HepG2 (cell line): ENCODE measurements around the gene DISP2. TPM values are rescaled to one million over a fixed set of nuclear protein-coding genes. Genes with fewer than 3 reads are reported as not detected.

Experiments
- BRD4 ChIP-seq: sonication (generic); formaldehyde crosslinking; IDR thresholded peaks from 2 replicates; pipeline ENCODE4 v1.4.0; 2020; ENCODE audit warnings: missing genetic modification reagents
- MEIS1 ChIP-seq: sonication (generic); formaldehyde crosslinking; IDR thresholded peaks from 2 replicates; pipeline ENCODE4 v1.9.0; 2021; ENCODE audit warnings: mild to moderate bottlenecking, missing genetic modification reagents, moderate library complexity, borderline replicate concordance
- MTA1 ChIP-seq: sonication (generic); formaldehyde crosslinking; IDR thresholded peaks from 2 replicates; pipeline ENCODE4 v1.4.0; 2020; ENCODE audit warnings: missing genetic modification reagents, mild to moderate bottlenecking, borderline replicate concordance
- ZBTB8A ChIP-seq: sonication (generic); formaldehyde crosslinking; IDR thresholded peaks from 2 replicates; pipeline ENCODE4 v1.4.0; 2020; ENCODE audit warnings: mild to moderate bottlenecking, low read depth, missing genetic modification reagents, borderline replicate concordance
- ZNF441 ChIP-seq: sonication (generic); formaldehyde crosslinking; IDR thresholded peaks from 2 replicates; pipeline ENCODE4 v1.7.0; 2021; ENCODE audit warnings: missing genetic modification reagents, borderline replicate concordance
- ZNF557 ChIP-seq: sonication (generic); formaldehyde crosslinking; IDR thresholded peaks from 2 replicates; pipeline ENCODE4 v1.4.0; 2020; ENCODE audit warnings: missing genetic modification reagents
- ZSCAN22 ChIP-seq: sonication (generic); formaldehyde crosslinking; IDR thresholded peaks from 2 replicates; pipeline ENCODE4 v1.4.0; 2020; ENCODE audit warnings: mild to moderate bottlenecking, missing genetic modification reagents
- polyA plus RNA-seq, 8 experiments: library from polyadenylated mRNA; depleted of rRNA in 3 of 8; stranded (reverse) in 7 of 8; unstranded in 1 of 8; fragments of >200 nt; fragmentation: Illumina TruSeq in 4 of 8; extraction: Trizol in 4 of 8; gene quantifications; 2 replicates each; pipeline versions ENCODE4 v1.2.1 to v1.2.3, GENCODE V29; 2011 to 2016; ENCODE audit warnings: low read depth in 4 of 8, missing spikeins in 1 of 8, mixed read lengths in 1 of 8; ENCODE audit not compliant: insufficient read depth in 1 of 8
- total RNA-seq, 5 experiments: library from RNA; depleted of rRNA; stranded (reverse); fragments of >200 nt; fragmentation: Illumina TruSeq; extraction: Trizol; gene quantifications; 2 replicates each; pipeline ENCODE4 v1.2.3, GENCODE V29; 2016; ENCODE audit warnings: low read depth in 1 of 5
- TF ChIP-seq, protein P1 (sequence below): sonication (generic); formaldehyde crosslinking; IDR thresholded peaks from 2 replicates; pipeline ENCODE4 v1.4.0; 2020; ENCODE audit warnings: missing genetic modification reagents
- TF ChIP-seq, protein P2 (sequence below): IDR thresholded peaks from 2 replicates; pipeline ENCODE4 v1.6.1; 2018; ENCODE audit warnings: missing genetic modification reagents
- TF ChIP-seq, protein P3 (sequence below): sonication (generic); formaldehyde crosslinking; IDR thresholded peaks from 2 replicates; pipeline ENCODE4 v1.4.0; 2020; ENCODE audit warnings: missing genetic modification reagents
- TF ChIP-seq, protein P4 (sequence below), 2 experiments: fragments of 450-650 bp in 1 of 2; sonication (generic) in 1 of 2; formaldehyde crosslinking; IDR thresholded peaks; 2 replicates each; pipeline versions ENCODE4 v1.5.0 to v1.8.0; 2020 to 2022; ENCODE audit warnings: mild to moderate bottlenecking in 1 of 2, missing genetic modification reagents in 1 of 2
- TF ChIP-seq, protein P5 (sequence below): IDR thresholded peaks from 2 replicates; pipeline ENCODE4 v1.6.1; 2016; ENCODE audit warnings: missing compliant biosample characterization, missing genetic modification reagents, borderline replicate concordance
- TF ChIP-seq, protein P6 (sequence below): sonication (generic); formaldehyde crosslinking; conservative IDR thresholded peaks from 2 replicates; pipeline ENCODE4 v1.4.0; 2020; ENCODE audit warnings: missing genetic modification reagents

DISP2 gene
- total and polyA plus RNA-seq, 2 of the 13 experiments (the other 11 are each of a cell fraction or from before 2014, with no cell fraction given), result 0.09 to 0.32 TPM

DNA sequence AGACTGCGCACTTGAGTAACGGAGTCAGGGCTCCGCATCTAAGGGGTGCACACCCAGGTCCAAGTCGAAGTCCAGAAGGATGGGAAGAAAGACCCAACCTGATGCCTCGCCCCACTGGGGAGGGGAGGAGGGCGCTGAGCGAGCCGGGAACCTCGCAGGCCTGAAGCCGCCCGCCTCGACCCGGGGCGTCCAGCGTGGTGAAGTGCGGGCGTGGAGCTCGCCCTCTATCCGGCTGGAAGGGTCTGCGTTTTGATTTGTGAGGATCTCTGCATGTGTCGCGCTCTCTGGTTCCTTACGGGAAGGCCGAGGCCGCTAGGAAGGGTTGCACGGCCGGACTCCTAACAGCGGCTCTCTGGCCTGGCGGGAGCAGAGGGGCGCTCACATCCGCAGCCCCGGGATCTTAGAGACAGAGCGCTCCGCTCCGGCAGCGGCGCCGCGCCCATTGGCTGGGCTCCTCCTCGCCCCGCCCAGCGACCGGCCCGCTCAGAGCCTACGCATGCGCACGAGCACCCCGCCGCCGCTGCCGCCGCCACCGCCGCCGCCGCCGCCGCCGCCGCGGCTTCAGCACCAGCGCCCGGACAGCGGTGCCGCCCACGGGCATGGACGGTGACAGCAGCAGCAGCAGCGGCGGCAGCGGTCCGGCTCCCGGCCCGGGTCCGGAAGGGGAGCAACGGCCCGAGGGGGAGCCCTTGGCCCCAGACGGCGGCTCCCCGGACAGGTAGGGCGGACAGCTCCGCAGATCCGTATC lies at the start of gene DISP2 (continued):
- TF ChIP-seq, protein P1, sequence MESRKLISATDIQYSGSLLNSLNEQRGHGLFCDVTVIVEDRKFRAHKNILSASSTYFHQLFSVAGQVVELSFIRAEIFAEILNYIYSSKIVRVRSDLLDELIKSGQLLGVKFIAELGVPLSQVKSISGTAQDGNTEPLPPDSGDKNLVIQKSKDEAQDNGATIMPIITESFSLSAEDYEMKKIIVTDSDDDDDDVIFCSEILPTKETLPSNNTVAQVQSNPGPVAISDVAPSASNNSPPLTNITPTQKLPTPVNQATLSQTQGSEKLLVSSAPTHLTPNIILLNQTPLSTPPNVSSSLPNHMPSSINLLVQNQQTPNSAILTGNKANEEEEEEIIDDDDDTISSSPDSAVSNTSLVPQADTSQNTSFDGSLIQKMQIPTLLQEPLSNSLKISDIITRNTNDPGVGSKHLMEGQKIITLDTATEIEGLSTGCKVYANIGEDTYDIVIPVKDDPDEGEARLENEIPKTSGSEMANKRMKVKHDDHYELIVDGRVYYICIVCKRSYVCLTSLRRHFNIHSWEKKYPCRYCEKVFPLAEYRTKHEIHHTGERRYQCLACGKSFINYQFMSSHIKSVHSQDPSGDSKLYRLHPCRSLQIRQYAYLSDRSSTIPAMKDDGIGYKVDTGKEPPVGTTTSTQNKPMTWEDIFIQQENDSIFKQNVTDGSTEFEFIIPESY (CRISPR knock-in tag), result no peak
- TF ChIP-seq, protein P2, sequence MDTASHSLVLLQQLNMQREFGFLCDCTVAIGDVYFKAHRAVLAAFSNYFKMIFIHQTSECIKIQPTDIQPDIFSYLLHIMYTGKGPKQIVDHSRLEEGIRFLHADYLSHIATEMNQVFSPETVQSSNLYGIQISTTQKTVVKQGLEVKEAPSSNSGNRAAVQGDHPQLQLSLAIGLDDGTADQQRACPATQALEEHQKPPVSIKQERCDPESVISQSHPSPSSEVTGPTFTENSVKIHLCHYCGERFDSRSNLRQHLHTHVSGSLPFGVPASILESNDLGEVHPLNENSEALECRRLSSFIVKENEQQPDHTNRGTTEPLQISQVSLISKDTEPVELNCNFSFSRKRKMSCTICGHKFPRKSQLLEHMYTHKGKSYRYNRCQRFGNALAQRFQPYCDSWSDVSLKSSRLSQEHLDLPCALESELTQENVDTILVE (CRISPR knock-in tag), result peak; percentile 30; the same call in 1 of the 2 replicates
- no peak for TF ChIP-seq ZNF557
- TF ChIP-seq ZNF441, result no peak
- no peak for TF ChIP-seq MEIS1 (CRISPR knock-in tag)
- TF ChIP-seq ZSCAN22 (CRISPR knock-in tag), result no peak
- TF ChIP-seq, protein P3, sequence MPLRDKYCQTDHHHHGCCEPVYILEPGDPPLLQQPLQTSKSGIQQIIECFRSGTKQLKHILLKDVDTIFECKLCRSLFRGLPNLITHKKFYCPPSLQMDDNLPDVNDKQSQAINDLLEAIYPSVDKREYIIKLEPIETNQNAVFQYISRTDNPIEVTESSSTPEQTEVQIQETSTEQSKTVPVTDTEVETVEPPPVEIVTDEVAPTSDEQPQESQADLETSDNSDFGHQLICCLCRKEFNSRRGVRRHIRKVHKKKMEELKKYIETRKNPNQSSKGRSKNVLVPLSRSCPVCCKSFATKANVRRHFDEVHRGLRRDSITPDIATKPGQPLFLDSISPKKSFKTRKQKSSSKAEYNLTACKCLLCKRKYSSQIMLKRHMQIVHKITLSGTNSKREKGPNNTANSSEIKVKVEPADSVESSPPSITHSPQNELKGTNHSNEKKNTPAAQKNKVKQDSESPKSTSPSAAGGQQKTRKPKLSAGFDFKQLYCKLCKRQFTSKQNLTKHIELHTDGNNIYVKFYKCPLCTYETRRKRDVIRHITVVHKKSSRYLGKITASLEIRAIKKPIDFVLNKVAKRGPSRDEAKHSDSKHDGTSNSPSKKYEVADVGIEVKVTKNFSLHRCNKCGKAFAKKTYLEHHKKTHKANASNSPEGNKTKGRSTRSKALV (CRISPR knock-in tag), result no peak
- 0 out of 2 replicates have a peak, but pooled peaks have one; percentile 33 for TF ChIP-seq BRD4 (CRISPR knock-in tag)
- TF ChIP-seq ZBTB8A (CRISPR knock-in tag), result no peak
- TF ChIP-seq, protein P4, sequence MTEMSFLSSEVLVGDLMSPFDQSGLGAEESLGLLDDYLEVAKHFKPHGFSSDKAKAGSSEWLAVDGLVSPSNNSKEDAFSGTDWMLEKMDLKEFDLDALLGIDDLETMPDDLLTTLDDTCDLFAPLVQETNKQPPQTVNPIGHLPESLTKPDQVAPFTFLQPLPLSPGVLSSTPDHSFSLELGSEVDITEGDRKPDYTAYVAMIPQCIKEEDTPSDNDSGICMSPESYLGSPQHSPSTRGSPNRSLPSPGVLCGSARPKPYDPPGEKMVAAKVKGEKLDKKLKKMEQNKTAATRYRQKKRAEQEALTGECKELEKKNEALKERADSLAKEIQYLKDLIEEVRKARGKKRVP (CRISPR knock-in tag; IDR thresholded peaks at IDR 0.05), result no peak
- TF ChIP-seq, protein P5, sequence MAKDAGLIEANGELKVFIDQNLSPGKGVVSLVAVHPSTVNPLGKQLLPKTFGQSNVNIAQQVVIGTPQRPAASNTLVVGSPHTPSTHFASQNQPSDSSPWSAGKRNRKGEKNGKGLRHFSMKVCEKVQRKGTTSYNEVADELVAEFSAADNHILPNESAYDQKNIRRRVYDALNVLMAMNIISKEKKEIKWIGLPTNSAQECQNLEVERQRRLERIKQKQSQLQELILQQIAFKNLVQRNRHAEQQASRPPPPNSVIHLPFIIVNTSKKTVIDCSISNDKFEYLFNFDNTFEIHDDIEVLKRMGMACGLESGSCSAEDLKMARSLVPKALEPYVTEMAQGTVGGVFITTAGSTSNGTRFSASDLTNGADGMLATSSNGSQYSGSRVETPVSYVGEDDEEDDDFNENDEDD (CRISPR knock-in tag), result peak; percentile 56; the same call in 1 of the 2 replicates
- no peak; the same call in 1 of the 2 replicates for TF ChIP-seq MTA1 (CRISPR knock-in tag)
- TF ChIP-seq, protein P6, sequence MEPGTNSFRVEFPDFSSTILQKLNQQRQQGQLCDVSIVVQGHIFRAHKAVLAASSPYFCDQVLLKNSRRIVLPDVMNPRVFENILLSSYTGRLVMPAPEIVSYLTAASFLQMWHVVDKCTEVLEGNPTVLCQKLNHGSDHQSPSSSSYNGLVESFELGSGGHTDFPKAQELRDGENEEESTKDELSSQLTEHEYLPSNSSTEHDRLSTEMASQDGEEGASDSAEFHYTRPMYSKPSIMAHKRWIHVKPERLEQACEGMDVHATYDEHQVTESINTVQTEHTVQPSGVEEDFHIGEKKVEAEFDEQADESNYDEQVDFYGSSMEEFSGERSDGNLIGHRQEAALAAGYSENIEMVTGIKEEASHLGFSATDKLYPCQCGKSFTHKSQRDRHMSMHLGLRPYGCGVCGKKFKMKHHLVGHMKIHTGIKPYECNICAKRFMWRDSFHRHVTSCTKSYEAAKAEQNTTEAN, result no peak; the same call in 1 of the 2 replicates
